ENCODE results near the gene LCE6A.
A peak's percentile ranks its signal among the peaks of the same experiment; 100 is the strongest.

DNA sequence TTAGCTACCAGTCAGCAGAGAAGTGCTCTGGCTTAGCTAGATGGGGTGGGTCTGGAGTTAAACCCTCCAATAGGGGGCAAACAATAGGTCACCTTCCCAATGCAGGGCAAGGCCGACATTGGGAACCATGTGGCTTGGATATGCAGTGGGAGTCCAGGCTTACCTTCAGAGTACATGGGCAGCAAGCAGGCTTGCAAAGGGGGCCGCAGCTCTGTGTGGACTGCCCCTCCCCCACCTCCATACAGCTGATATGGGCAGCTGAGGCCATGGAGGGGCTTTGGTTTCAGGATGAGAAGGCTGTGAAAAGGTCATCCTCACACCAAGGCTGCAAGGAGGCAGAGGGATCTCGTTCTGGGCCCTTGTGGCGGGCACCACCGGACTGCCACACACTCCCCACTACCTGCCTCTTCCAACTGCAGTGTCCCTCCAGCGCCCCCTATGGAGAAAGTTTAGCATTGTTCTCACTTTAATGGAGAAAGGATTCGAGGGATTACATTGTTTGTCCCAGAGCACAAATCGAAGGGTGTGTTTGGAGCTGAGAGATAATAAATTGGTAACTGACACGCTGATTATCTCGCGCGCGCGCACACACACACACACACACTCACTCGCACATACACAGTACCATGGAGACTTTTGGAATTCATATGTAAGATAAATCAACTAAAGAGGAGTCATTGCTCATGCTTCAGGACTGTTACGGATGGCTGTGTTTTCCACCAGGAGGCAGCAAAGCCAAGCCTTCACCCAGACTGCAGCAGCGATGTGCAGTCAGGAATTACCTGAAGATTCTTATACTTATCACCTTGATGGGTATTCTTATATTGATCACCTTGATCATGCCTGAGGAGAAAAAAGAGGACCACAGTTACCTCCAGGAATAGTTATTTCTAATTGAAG lies 28.4 kb downstream of the LCE6A start:
- TF ChIP-seq, protein P1, sequence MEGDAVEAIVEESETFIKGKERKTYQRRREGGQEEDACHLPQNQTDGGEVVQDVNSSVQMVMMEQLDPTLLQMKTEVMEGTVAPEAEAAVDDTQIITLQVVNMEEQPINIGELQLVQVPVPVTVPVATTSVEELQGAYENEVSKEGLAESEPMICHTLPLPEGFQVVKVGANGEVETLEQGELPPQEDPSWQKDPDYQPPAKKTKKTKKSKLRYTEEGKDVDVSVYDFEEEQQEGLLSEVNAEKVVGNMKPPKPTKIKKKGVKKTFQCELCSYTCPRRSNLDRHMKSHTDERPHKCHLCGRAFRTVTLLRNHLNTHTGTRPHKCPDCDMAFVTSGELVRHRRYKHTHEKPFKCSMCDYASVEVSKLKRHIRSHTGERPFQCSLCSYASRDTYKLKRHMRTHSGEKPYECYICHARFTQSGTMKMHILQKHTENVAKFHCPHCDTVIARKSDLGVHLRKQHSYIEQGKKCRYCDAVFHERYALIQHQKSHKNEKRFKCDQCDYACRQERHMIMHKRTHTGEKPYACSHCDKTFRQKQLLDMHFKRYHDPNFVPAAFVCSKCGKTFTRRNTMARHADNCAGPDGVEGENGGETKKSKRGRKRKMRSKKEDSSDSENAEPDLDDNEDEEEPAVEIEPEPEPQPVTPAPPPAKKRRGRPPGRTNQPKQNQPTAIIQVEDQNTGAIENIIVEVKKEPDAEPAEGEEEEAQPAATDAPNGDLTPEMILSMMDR (IDR thresholded peaks at IDR 0.05; ENCODE audit: borderline replicate concordance, extremely low read depth, low read length, poor library complexity, severe bottlenecking) = peak; percentile 54
- TF ChIP-seq EZH2 (IDR thresholded peaks at IDR 0.05; ENCODE audit: borderline replicate concordance, low read depth, low read length, severe bottlenecking) = no peak

Measured in DND-41 (cell line).